BLaER1 treated with 17β-estradiol and CSF1 and Interleukin-3, amounts not matched to agents 10 nM and 100 nM (cell line): Measurements from ENCODE around the gene CHRDL2.
A peak's percentile ranks its signal among the peaks of the same experiment; 100 is the strongest.

ENCODE experiments used
- H3K27ac ChIP-seq, 11 experiments: shearing (Covaris generic); formaldehyde crosslinking; 2 replicates each; pipeline ENCODE4 v1.8.1; 2022
- H3K27me3 ChIP-seq, 11 experiments: shearing (Covaris generic); formaldehyde crosslinking; 2 replicates each; pipeline ENCODE4 v1.8.1; 2022
- H3K36me3 ChIP-seq, 11 experiments: shearing (Covaris generic); formaldehyde crosslinking; 2 replicates each; pipeline ENCODE4 v1.8.1; 2022
- H3K4me1 ChIP-seq, 10 experiments: shearing (Covaris generic); formaldehyde crosslinking; 2 replicates each; pipeline ENCODE4 v1.8.1; 2022
- H3K4me2 ChIP-seq, 11 experiments: shearing (Covaris generic); formaldehyde crosslinking; 2 replicates each; pipeline ENCODE4 v1.8.1; 2022
- H3K4me3 ChIP-seq, 10 experiments: shearing (Covaris generic); formaldehyde crosslinking; 2 replicates each; pipeline ENCODE4 v1.8.1; 2022
- H3K9ac ChIP-seq, 11 experiments: shearing (Covaris generic); formaldehyde crosslinking; 2 replicates each; pipeline ENCODE4 v1.8.1; 2022
- H3K9me3 ChIP-seq, 11 experiments: shearing (Covaris generic); formaldehyde crosslinking; replicated peaks in 1 of 11; 2 replicates each; pipeline ENCODE4 v1.8.1; 2022
- H4K20me1 ChIP-seq, 11 experiments: shearing (Covaris generic); formaldehyde crosslinking; 2 replicates each; pipeline ENCODE4 v1.8.1; 2022
- Cebpa-rat ChIP-seq, 11 experiments: shearing (Covaris generic); IDR thresholded peaks; 2 replicates each; pipeline ENCODE4 v1.8.1; 2022

CHRDL2 gene

GRCh38 chr11:74731301-74732094, at the start of gene CHRDL2:
Gene CHRDL2 (minus strand): TSS chr11:74731426. CDS start chr11:74730888, 538 bp downstream.
- Histone ChIP-seq H3K4me3 (no peak within 1 kb of the TSS; a peak in 1 of 20 replicates), H4K20me1 (peaks cover 0 to 7% (median 0%) of the 10 kb centered on the region in 11 experiments; a peak in 2 of 22 replicates), H3K27ac (no peak within 1 kb of the TSS), H3K27me3 (peaks cover 43 to 63% (median 55%) of the 10 kb centered on the region in 11 experiments), H3K4me2 (no peak within 1 kb of the TSS), H3K9ac (no peak within 1 kb of the TSS), H3K36me3 (0 out of 22 replicates have a peak, but pooled peaks cover 0 to 7% (median 0%) of the 10 kb centered on the region in 11 experiments), H3K9me3 (peaks cover 13 to 22% (median 17%) of the 10 kb centered on the region in 11 experiments; a peak in 19 of 22 replicates), H3K4me1 (no peaks in the 10 kb centered on the region)
- no peak for TF ChIP-seq Cebpa-rat (IDR thresholded peaks at IDR 0.05)

- peaks cover 32 to 81% (median 42%) of the 10 kb centered on the region in 10 experiments for H3K4me1 ChIP-seq
- H3K27ac ChIP-seq = no peak overlapping the region
- no peaks in the 10 kb centered on the region for H3K9me3 ChIP-seq
- no peak overlapping the region for H3K4me3 ChIP-seq
- H3K36me3 ChIP-seq = peaks cover 0 to 23% (median 19%) of the 10 kb centered on the region in 11 experiments; a peak in 14 of 22 replicates
- no peak overlapping the region for H3K9ac ChIP-seq
- peak overlapping the region in 3 of 11 experiments; percentile 12 to 88 (median 63); a peak in 4 of 22 replicates for H3K4me2 ChIP-seq
- TF ChIP-seq Cebpa-rat (IDR thresholded peaks at IDR 0.05) = no peak
- peaks cover 43 to 96% (median 78%) of the 10 kb centered on the region in 11 experiments for H4K20me1 ChIP-seq
- no peaks in the 10 kb centered on the region for H3K27me3 ChIP-seq
Observed at GRCh38 chr11:74780248-74781005, 49.2 kb upstream of the CHRDL2 start.

- H3K9ac ChIP-seq = no peak overlapping the region
- H3K36me3 ChIP-seq = peaks cover 0 to 37% (median 20%) of the 10 kb centered on the region in 11 experiments; a peak in 16 of 22 replicates
- H3K9me3 ChIP-seq = no peaks in the 10 kb centered on the region
- peaks cover 42 to 99% (median 80%) of the 10 kb centered on the region in 11 experiments for H4K20me1 ChIP-seq
- TF ChIP-seq Cebpa-rat (IDR thresholded peaks at IDR 0.05) = no peak
- no peak overlapping the region for H3K4me3 ChIP-seq
- H3K27me3 ChIP-seq = no peaks in the 10 kb centered on the region
- H3K4me1 ChIP-seq = peaks cover 20 to 77% (median 29%) of the 10 kb centered on the region in 10 experiments
- H3K4me2 ChIP-seq = no peak overlapping the region
- no peak overlapping the region for H3K27ac ChIP-seq
Observed at GRCh38 chr11:74778581-74778980, 47.4 kb upstream of the CHRDL2 start.

GRCh38 chr11:74777877-74778276, 46.7 kb upstream of the CHRDL2 start:
- Histone ChIP-seq H3K9me3 (no peaks in the 10 kb centered on the region), H4K20me1 (peaks cover 36 to 100% (median 79%) of the 10 kb centered on the region in 11 experiments), H3K4me3 (no peak overlapping the region), H3K27me3 (no peaks in the 10 kb centered on the region), H3K4me1 (peaks cover 13 to 70% (median 23%) of the 10 kb centered on the region in 10 experiments), H3K27ac (no peak overlapping the region), H3K9ac (no peak overlapping the region), H3K36me3 (peaks cover 0 to 37% (median 20%) of the 10 kb centered on the region in 11 experiments; a peak in 16 of 22 replicates), H3K4me2 (0 out of 22 replicates have a peak overlapping the region, but pooled peaks of 1 of the 11 experiments have one; percentile 76)
- TF ChIP-seq Cebpa-rat (IDR thresholded peaks at IDR 0.05) = no peak

- no peaks in the 10 kb centered on the region for H3K9me3 ChIP-seq
- peak overlapping the region in 3 of 11 experiments; percentile 21 to 76 (median 60); a peak in 6 of 22 replicates for H3K4me2 ChIP-seq
- H3K27ac ChIP-seq = no peak overlapping the region; a peak in 1 of 22 replicates
- TF ChIP-seq Cebpa-rat (IDR thresholded peaks at IDR 0.05) = no peak
- peaks cover 0 to 37% (median 20%) of the 10 kb centered on the region in 11 experiments; a peak in 16 of 22 replicates for H3K36me3 ChIP-seq
- H3K27me3 ChIP-seq = no peaks in the 10 kb centered on the region
- no peak overlapping the region for H3K4me3 ChIP-seq
- H4K20me1 ChIP-seq = peaks cover 33 to 100% (median 79%) of the 10 kb centered on the region in 11 experiments; a peak in 21 of 22 replicates
- H3K4me1 ChIP-seq = peaks cover 5 to 61% (median 15%) of the 10 kb centered on the region in 10 experiments
- H3K9ac ChIP-seq = no peak overlapping the region
Observed at GRCh38 chr11:74777038-74777437, 45.8 kb upstream of the CHRDL2 start.

- peak overlapping the region in 5 of 11 experiments; percentile 18 to 76 (median 22); a peak in 7 of 22 replicates for H3K4me2 ChIP-seq
- no peak overlapping the region for H3K4me3 ChIP-seq
- TF ChIP-seq Cebpa-rat (IDR thresholded peaks at IDR 0.05) = no peak
- H4K20me1 ChIP-seq = peaks cover 31 to 100% (median 80%) of the 10 kb centered on the region in 11 experiments; a peak in 20 of 22 replicates
- H3K27ac ChIP-seq = no peak overlapping the region; a peak in 1 of 22 replicates
- H3K36me3 ChIP-seq = peaks cover 1 to 39% (median 21%) of the 10 kb centered on the region in 11 experiments; a peak in 16 of 22 replicates
- H3K9ac ChIP-seq = no peak overlapping the region
- H3K27me3 ChIP-seq = no peaks in the 10 kb centered on the region
- no peaks in the 10 kb centered on the region for H3K9me3 ChIP-seq
- H3K4me1 ChIP-seq = peaks cover under 1 to 57% (median 10%) of the 10 kb centered on the region in 10 experiments; a peak in 17 of 20 replicates
Observed at GRCh38 chr11:74776546-74776945, 45.3 kb upstream of the CHRDL2 start.

- Histone ChIP-seq H3K4me3 (no peak overlapping the region), H3K9me3 (no peaks in the 10 kb centered on the region), H3K9ac (no peak overlapping the region), H3K4me2 (peak overlapping the region in 3 of 11 experiments; percentile 21 to 76 (median 60); a peak in 4 of 22 replicates), H3K27me3 (no peaks in the 10 kb centered on the region), H3K27ac (no peak overlapping the region), H3K4me1 (peaks cover 0 to 51% (median 7%) of the 10 kb centered on the region in 10 experiments; a peak in 10 of 20 replicates), H3K36me3 (peaks cover 5 to 43% (median 26%) of the 10 kb centered on the region in 11 experiments; a peak in 18 of 22 replicates), H4K20me1 (peaks cover 33 to 100% (median 77%) of the 10 kb centered on the region in 11 experiments; a peak in 19 of 22 replicates)
- TF ChIP-seq Cebpa-rat (IDR thresholded peaks at IDR 0.05) = no peak
Observed at GRCh38 chr11:74775762-74776161, 44.5 kb upstream of the CHRDL2 start.

- no peaks in the 10 kb centered on the region for H3K9me3 ChIP-seq
- peaks cover 2 to 41% (median 22%) of the 10 kb centered on the region in 11 experiments; a peak in 18 of 22 replicates for H3K36me3 ChIP-seq
- H4K20me1 ChIP-seq = peaks cover 31 to 100% (median 78%) of the 10 kb centered on the region in 11 experiments; a peak in 19 of 22 replicates
- H3K27me3 ChIP-seq = no peaks in the 10 kb centered on the region
- no peak overlapping the region for H3K4me2 ChIP-seq
- no peak overlapping the region for H3K27ac ChIP-seq
- no peak overlapping the region for H3K4me3 ChIP-seq
- H3K4me1 ChIP-seq = peaks cover 0 to 50% (median 7%) of the 10 kb centered on the region in 10 experiments; a peak in 10 of 20 replicates
- no peak overlapping the region for H3K9ac ChIP-seq
- TF ChIP-seq Cebpa-rat (IDR thresholded peaks at IDR 0.05) = no peak
Observed at GRCh38 chr11:74773476-74773875, 42.2 kb upstream of the CHRDL2 start.
